Thyroid gland (tissue), 4 donors: ENCODE measurements around the gene THBS1. TPM values are rescaled to one million over a fixed set of nuclear protein-coding genes. Genes with fewer than 3 reads are reported as not detected.

Source experiments
- DNase-seq, 2 donors: peaks; one replicate each; pipeline ENCODE4 v3.0.0-alpha.2; 2019
- H3K27ac ChIP-seq, 3 donors: fragments of 200-600 bp; sonication (generic); 1 replicate in 2 of 3; 2 replicates in 1 of 3; pipeline ENCODE4 v1.5.1; 2016 to 2019; ENCODE audit warnings: mild to moderate bottlenecking in 1 of 3, moderate library complexity in 1 of 3
- H3K27me3 ChIP-seq: fragments of 200-600 bp; sonication (generic); one replicate; pipeline ENCODE4 v1.5.1; 2019
- H3K36me3 ChIP-seq, 2 donors: fragments of 200-600 bp; sonication (generic); one replicate each; pipeline ENCODE4 v1.5.1; 2016 to 2019
- H3K4me1 ChIP-seq, 2 donors: fragments of 200-600 bp; sonication (generic); one replicate each; pipeline ENCODE4 v1.5.1; 2017 to 2019
- H3K4me3 ChIP-seq, 3 donors: fragments of 200-600 bp; sonication (generic); replicated peaks in 1 of 3; 1 replicate in 2 of 3; 2 replicates in 1 of 3; pipeline ENCODE4 v1.5.1; 2016; ENCODE audit warnings: mild to moderate bottlenecking in 1 of 3
- H3K9me3 ChIP-seq: fragments of 200-600 bp; sonication (generic); one replicate; pipeline ENCODE4 v1.5.1; 2017
- POLR2A ChIP-seq, 2 donors: fragments of 450-650 bp; IDR thresholded peaks; one replicate each; pipeline ENCODE4 v1.6.1; 2017; ENCODE audit warnings: antibody characterized with exemption in 2 of 2, mild to moderate bottlenecking in 2 of 2, moderate library complexity in 1 of 2
- WGBS, 2 donors: methylation state at CpG; one replicate each; pipeline ENCODE4 v1.1.5; 2017; 5-methylcytosine and 5-hydroxymethylcytosine counted together
- intact Hi-C: fragments of 100-400 bp; cut with DNase I; formaldehyde crosslinking; loops from one replicate; pipeline ENCODE4 v1.15.1; 2023
- total RNA-seq, 4 donors: library from RNA; depleted of rRNA; stranded (reverse); fragments of >200 nt; gene quantifications; one replicate each; pipeline ENCODE4 v1.2.3, GENCODE V29; 2016
- TF ChIP-seq, protein P1 (sequence below), 6 experiments: fragments of 200-600 bp in 3 of 6; fragments of 450-650 bp in 3 of 6; sonication (generic) in 3 of 6; IDR thresholded peaks; one replicate each; pipeline ENCODE4 v1.5.1; 2016 to 2019; ENCODE audit warnings: antibody characterized with exemption in 6 of 6, mild to moderate bottlenecking in 2 of 6, inconsistent platforms in 1 of 6, moderate library complexity in 1 of 6

The THBS1 gene
- total RNA-seq, 4 donors from 2014 or later = 15.3 to 155 (median 57.8) TPM

DNA sequence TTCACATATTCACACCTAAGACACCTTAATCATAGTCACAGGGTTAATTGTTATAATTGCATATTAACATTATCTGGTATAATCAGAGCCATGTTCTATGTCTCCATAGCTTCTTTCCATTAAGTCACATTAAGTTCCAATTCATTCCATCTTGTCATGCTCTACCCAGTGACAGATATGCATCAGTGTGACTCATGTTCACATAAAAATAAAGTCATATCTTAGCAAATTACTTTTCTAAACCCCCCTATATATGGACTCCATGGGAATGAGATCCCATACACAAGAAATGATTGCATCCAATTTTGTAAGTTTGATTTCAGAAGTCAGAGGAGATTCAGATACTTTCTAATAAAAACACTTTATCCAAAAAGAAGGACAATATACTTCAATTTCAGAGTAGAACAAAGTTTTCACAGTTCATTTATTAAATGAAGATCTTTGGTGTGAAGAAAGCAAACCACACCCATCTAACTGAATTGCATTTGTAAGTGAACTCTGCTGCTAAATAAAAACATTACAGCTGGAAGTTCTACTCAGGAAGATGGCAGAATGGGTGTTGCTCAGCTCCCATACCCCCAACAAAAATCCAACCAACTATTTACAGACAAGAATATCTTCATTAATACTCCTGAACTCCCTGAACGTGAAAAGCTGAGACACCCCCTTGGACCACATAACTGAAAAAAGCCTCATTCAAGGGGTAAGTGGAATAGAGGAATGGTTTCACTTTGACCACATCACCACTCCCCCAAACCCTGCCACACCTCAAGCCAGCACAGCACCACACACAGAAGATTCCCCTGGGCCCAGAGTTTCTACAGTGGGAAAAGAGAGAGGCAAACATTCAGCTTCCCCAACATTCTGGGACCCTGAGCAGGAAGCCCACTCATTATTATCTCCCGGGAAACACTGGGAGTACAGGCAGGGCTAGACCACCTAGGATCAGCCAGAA, 27.6 kb downstream of the THBS1 start:
- Histone ChIP-seq H3K27me3 (no peaks in the 10 kb centered on the region), H3K27ac (no peak overlapping the region), H3K9me3 (no peaks in the 10 kb centered on the region), H3K36me3 (no peaks in the 10 kb centered on the region), H3K4me1 (no peaks in the 10 kb centered on the region), H3K4me3 (no peak overlapping the region)
- WGBS, 2 donors = 97% methylated on average over 2 of the region's 2 CpGs
- no peak for DNase-seq
- intact Hi-C loops = no loop called here
- TF ChIP-seq POLR2A (IDR thresholded peaks at IDR 0.05) = no peak
- TF ChIP-seq, protein P1, sequence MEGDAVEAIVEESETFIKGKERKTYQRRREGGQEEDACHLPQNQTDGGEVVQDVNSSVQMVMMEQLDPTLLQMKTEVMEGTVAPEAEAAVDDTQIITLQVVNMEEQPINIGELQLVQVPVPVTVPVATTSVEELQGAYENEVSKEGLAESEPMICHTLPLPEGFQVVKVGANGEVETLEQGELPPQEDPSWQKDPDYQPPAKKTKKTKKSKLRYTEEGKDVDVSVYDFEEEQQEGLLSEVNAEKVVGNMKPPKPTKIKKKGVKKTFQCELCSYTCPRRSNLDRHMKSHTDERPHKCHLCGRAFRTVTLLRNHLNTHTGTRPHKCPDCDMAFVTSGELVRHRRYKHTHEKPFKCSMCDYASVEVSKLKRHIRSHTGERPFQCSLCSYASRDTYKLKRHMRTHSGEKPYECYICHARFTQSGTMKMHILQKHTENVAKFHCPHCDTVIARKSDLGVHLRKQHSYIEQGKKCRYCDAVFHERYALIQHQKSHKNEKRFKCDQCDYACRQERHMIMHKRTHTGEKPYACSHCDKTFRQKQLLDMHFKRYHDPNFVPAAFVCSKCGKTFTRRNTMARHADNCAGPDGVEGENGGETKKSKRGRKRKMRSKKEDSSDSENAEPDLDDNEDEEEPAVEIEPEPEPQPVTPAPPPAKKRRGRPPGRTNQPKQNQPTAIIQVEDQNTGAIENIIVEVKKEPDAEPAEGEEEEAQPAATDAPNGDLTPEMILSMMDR (IDR thresholded peaks at IDR 0.05) = no peak

DNA sequence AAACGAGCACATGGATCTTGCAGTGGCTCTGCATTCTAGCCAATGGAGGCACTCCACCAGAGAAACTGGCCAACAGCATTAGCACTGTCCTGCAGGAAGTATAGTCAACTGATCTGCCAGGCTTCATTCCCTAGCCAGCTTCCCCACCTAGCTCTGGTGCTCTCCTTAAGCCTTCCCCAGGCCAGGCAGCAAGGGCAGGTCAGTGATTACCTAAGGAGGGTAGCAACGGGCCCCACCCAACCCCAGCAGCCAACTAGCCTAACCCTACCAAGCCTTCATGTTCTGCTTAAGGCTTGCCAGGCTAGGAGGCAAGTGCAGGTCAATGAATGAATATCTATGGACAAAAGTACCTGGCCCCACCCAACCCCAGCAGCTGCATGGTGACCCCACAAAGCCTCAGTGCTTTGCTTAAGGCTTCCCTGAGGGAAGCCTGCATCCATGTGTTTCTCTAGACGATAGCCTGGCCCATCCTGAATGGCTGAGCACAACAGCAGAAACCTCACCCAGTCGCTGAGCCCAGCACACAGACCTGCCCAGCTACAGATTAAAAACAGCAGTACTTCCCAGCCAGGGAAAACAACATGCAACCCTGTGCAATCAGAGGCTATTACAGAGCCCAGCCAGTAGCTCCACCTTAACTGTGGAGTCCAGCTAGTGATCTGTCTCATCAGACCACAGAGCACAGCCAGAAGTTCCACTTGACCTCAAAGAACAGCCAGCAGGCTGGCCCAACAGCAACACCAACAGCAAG, 28.5 kb downstream of the THBS1 start:
- Histone ChIP-seq H3K27ac (no peak overlapping the region), H3K4me3 (no peak overlapping the region), H3K27me3 (no peaks in the 10 kb centered on the region), H3K9me3 (no peaks in the 10 kb centered on the region), H3K36me3 (no peaks in the 10 kb centered on the region), H3K4me1 (no peaks in the 10 kb centered on the region)
- intact Hi-C loops = no loop called here
- WGBS, 2 donors = 75 to 76% methylated on average over 3 to 4 of the region's 4 CpGs
- DNase-seq = no peak
- no peak for TF ChIP-seq POLR2A (IDR thresholded peaks at IDR 0.05)
- TF ChIP-seq, protein P1 (IDR thresholded peaks at IDR 0.05) = no peak

DNA sequence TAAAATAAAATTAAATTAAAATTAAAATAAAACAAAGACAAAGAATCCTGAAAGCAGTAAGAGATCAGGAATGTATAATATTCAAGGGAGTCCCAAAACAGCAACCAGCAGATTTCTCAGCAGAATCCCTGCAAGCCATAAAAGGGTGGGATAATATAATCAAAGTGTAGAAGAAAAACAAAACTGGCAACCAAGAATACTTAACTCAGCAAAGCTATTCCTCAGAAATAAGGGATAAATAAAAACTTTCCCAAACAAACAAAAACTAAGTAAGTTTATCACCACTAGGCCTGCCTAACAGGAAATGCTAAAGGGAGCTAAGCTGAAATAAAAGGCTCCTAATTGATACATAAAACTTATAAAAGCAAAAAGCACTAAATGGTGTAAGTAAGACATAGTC, 29.8 kb downstream of the THBS1 start:
- Histone ChIP-seq H3K36me3 (no peaks in the 10 kb centered on the region), H3K9me3 (no peaks in the 10 kb centered on the region), H3K4me3 (no peak overlapping the region), H3K27me3 (no peaks in the 10 kb centered on the region), H3K27ac (no peak overlapping the region), H3K4me1 (no peaks in the 10 kb centered on the region)
- DNase-seq = no peak
- TF ChIP-seq, protein P1 (IDR thresholded peaks at IDR 0.05) = no peak
- no peak for TF ChIP-seq POLR2A (IDR thresholded peaks at IDR 0.05)
- intact Hi-C loops = no loop called here

DNA sequence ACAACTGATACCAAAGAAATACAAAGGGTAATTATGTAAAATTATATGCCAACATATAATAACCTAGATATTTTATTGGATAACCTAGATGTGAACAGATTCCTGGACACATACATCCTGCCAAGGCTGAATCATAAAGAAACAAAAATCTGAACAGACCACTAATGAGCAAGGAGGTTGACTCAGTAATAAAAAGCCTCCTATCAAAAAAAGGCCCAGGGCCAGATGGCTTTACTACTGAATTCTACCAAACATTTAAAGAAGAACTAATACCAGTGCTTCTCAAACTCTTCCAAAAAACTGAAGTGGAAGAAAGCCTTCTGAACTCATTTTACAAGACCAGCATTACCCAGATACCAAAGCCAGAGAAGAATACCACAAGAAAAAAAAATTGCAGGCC, 32.4 kb downstream of the THBS1 start:
- H3K4me3 ChIP-seq = no peak overlapping the region
- intact Hi-C loops = no loop called here
- H3K4me1 ChIP-seq = no peaks in the 10 kb centered on the region
- no peak for DNase-seq
- no peak for TF ChIP-seq POLR2A (IDR thresholded peaks at IDR 0.05)
- TF ChIP-seq, protein P1 (IDR thresholded peaks at IDR 0.05) = no peak
- no peak overlapping the region for H3K27ac ChIP-seq
- H3K27me3 ChIP-seq = no peaks in the 10 kb centered on the region
- H3K9me3 ChIP-seq = no peaks in the 10 kb centered on the region
- no peaks in the 10 kb centered on the region for H3K36me3 ChIP-seq

DNA sequence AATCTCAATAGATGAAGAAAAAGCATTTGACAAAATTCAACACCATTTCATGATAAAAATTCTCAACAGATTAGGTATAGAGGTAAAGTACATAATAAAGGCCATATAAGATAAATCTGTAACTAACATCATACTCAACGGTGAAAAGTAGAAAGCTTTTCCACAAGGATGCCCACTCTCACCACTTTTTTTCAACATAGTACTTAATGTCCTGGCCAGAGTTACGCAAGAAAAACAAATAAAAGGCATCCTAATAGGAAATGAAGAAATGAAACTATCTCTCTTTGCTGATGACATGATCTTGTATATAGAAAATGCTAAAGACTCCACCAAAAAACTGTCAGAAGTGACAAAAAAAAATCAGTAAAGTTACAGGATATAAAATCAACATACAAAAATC, 33.0 kb downstream of the THBS1 start:
- Histone ChIP-seq H3K4me3 (no peak overlapping the region), H3K36me3 (no peaks in the 10 kb centered on the region), H3K9me3 (no peaks in the 10 kb centered on the region), H3K4me1 (no peaks in the 10 kb centered on the region), H3K27ac (no peak overlapping the region), H3K27me3 (no peaks in the 10 kb centered on the region)
- no peak for DNase-seq
- intact Hi-C loops = no loop called here
- TF ChIP-seq, protein P1 (IDR thresholded peaks at IDR 0.05) = no peak
- no peak for TF ChIP-seq POLR2A (IDR thresholded peaks at IDR 0.05)
- WGBS, 2 donors = 92 to 95% methylated on average over 2 of the region's 2 CpGs
